HepG2 (cell line): ENCODE results near the gene PSMD12. TPM values are rescaled to one million over a fixed set of nuclear protein-coding genes. Genes with fewer than 3 reads are reported as not detected.

Experiments
- ASH2L ChIP-seq: fragments of 300-600, 200-600 bp; sonication (generic); IDR thresholded peaks from 2 replicates; pipeline ENCODE4 v1.7.0; 2017; ENCODE audit warnings: low read depth, mild to moderate bottlenecking, moderate library complexity, mixed read lengths, low read length; ENCODE audit not compliant: insufficient read length
- CC2D1A ChIP-seq: sonication (generic); formaldehyde crosslinking; IDR thresholded peaks from 2 replicates; pipeline ENCODE4 v1.8.1; 2023; ENCODE audit warnings: mild to moderate bottlenecking, missing genetic modification reagents
- CENPT ChIP-seq: sonication (generic); formaldehyde crosslinking; IDR thresholded peaks from 2 replicates; pipeline ENCODE4 v1.8.0; 2022; ENCODE audit warnings: low read depth, mild to moderate bottlenecking, moderate library complexity, missing genetic modification reagents
- E2F1 ChIP-seq: sonication (generic); formaldehyde crosslinking; IDR thresholded peaks from 2 replicates; pipeline ENCODE4 v1.5.0; 2020; ENCODE audit warnings: missing genetic modification reagents
- ETV5 ChIP-seq: IDR thresholded peaks from 2 replicates; pipeline ENCODE4 v1.6.1; 2018; ENCODE audit warnings: missing biosample characterization, missing genetic modification reagents, inconsistent platforms, borderline replicate concordance
- MIER2 ChIP-seq: IDR thresholded peaks from 2 replicates; pipeline ENCODE4 v1.6.1; 2016; ENCODE audit warnings: missing biosample characterization, missing genetic modification reagents
- MLLT10 ChIP-seq: sonication (generic); formaldehyde crosslinking; IDR thresholded peaks from 2 replicates; pipeline ENCODE4 v1.4.0; 2020; ENCODE audit warnings: missing genetic modification reagents
- NR2F2 ChIP-seq: IDR thresholded peaks from 2 replicates; pipeline ENCODE4 v1.6.1; 2012; ENCODE audit warnings: low read depth, inconsistent platforms, borderline replicate concordance
- POGZ ChIP-seq: sonication (generic); formaldehyde crosslinking; IDR thresholded peaks from 2 replicates; pipeline ENCODE4 v1.4.0; 2020; ENCODE audit warnings: mild to moderate bottlenecking, missing genetic modification reagents
- REPIN1 ChIP-seq: sonication (generic); formaldehyde crosslinking; IDR thresholded peaks from 2 replicates; pipeline ENCODE4 v1.8.0; 2022; ENCODE audit warnings: missing genetic modification reagents, low read depth, mild to moderate bottlenecking, borderline replicate concordance
- SMARCC2 ChIP-seq: fragments of 450-650 bp; IDR thresholded peaks from 2 replicates; pipeline ENCODE4 v1.6.1; 2017; ENCODE audit warnings: antibody characterized with exemption, mild to moderate bottlenecking
- SMYD3 ChIP-seq: sonication (generic); formaldehyde crosslinking; IDR thresholded peaks from 2 replicates; pipeline ENCODE4 v1.8.1; 2023; ENCODE audit warnings: mild to moderate bottlenecking, missing genetic modification reagents
- SOX5 ChIP-seq: IDR thresholded peaks from 2 replicates; pipeline ENCODE4 v1.6.1; 2016; ENCODE audit warnings: borderline replicate concordance
- SOX6 ChIP-seq, 2 experiments: fragments of 450-650 bp in 1 of 2; sonication (generic) in 1 of 2; formaldehyde crosslinking in 1 of 2; IDR thresholded peaks; 2 replicates each; pipeline versions ENCODE4 v1.4.0 to v1.6.1; 2017 to 2020; ENCODE audit warnings: antibody characterized with exemption in 1 of 2, mild to moderate bottlenecking in 1 of 2, missing genetic modification reagents in 1 of 2
- SSRP1 ChIP-seq: IDR thresholded peaks from 2 replicates; pipeline ENCODE4 v1.6.1; 2016; ENCODE audit warnings: control low read depth
- STAG1 ChIP-seq: sonication (generic); formaldehyde crosslinking; IDR thresholded peaks from 2 replicates; pipeline ENCODE4 v1.4.0; 2020; ENCODE audit warnings: missing genetic modification reagents
- TBP ChIP-seq: sonication (generic); formaldehyde crosslinking; IDR thresholded peaks from 2 replicates; pipeline ENCODE4 v1.5.0; 2020; ENCODE audit warnings: missing genetic modification reagents
- TEAD3 ChIP-seq: optimal IDR thresholded peaks from 2 replicates; pipeline ENCODE3; 2016; ENCODE audit warnings: borderline replicate concordance
- YEATS2 ChIP-seq: sonication (generic); formaldehyde crosslinking; IDR thresholded peaks from 2 replicates; pipeline ENCODE4 v1.4.0; 2020; ENCODE audit warnings: missing genetic modification reagents, borderline replicate concordance
- ZBTB42 ChIP-seq: sonication (generic); formaldehyde crosslinking; IDR thresholded peaks from 2 replicates; pipeline ENCODE4 v1.5.0; 2020; ENCODE audit warnings: mild to moderate bottlenecking, missing genetic modification reagents
- ZBTB49 ChIP-seq: sonication (generic); formaldehyde crosslinking; IDR thresholded peaks from 2 replicates; pipeline ENCODE4 v1.4.0; 2020; ENCODE audit warnings: missing genetic modification reagents, borderline replicate concordance
- ZNF234 ChIP-seq: sonication (generic); formaldehyde crosslinking; conservative IDR thresholded peaks from 2 replicates; pipeline ENCODE4 v1.5.1; 2020; ENCODE audit warnings: mild to moderate bottlenecking, missing genetic modification reagents
- ZNF432 ChIP-seq: sonication (generic); formaldehyde crosslinking; IDR thresholded peaks from 2 replicates; pipeline ENCODE4 v1.5.0; 2020; ENCODE audit warnings: missing genetic modification reagents, mild to moderate bottlenecking, borderline replicate concordance
- ZNF512 ChIP-seq: sonication (generic); formaldehyde crosslinking; IDR thresholded peaks from 2 replicates; pipeline ENCODE4 v1.4.0; 2020; ENCODE audit warnings: mild to moderate bottlenecking, missing genetic modification reagents
- ZSCAN31 ChIP-seq: sonication (generic); formaldehyde crosslinking; IDR thresholded peaks from 2 replicates; pipeline ENCODE4 v1.5.0; 2020; ENCODE audit warnings: low read depth, mild to moderate bottlenecking, missing genetic modification reagents
- polyA plus RNA-seq, 8 experiments: library from polyadenylated mRNA; depleted of rRNA in 3 of 8; stranded (reverse) in 7 of 8; unstranded in 1 of 8; fragments of >200 nt; fragmentation: Illumina TruSeq in 4 of 8; extraction: Trizol in 4 of 8; gene quantifications; 2 replicates each; pipeline versions ENCODE4 v1.2.1 to v1.2.3, GENCODE V29; 2011 to 2016; ENCODE audit warnings: low read depth in 4 of 8, missing spikeins in 1 of 8, mixed read lengths in 1 of 8; ENCODE audit not compliant: insufficient read depth in 1 of 8
- total RNA-seq, 5 experiments: library from RNA; depleted of rRNA; stranded (reverse); fragments of >200 nt; fragmentation: Illumina TruSeq; extraction: Trizol; gene quantifications; 2 replicates each; pipeline ENCODE4 v1.2.3, GENCODE V29; 2016; ENCODE audit warnings: low read depth in 1 of 5
- TF ChIP-seq, protein P1 (sequence below), 2 experiments: fragments of 450-650 bp in 1 of 2; sonication (generic) in 1 of 2; formaldehyde crosslinking; IDR thresholded peaks; 2 replicates each; pipeline versions ENCODE4 v1.5.0 to v1.8.0; 2020 to 2022; ENCODE audit warnings: mild to moderate bottlenecking in 1 of 2, missing genetic modification reagents in 1 of 2
- TF ChIP-seq, protein P2 (sequence below): sonication (generic); formaldehyde crosslinking; IDR thresholded peaks from 2 replicates; pipeline ENCODE4 v1.4.0; 2020; ENCODE audit warnings: mild to moderate bottlenecking, missing genetic modification reagents

The PSMD12 gene
- total and polyA plus RNA-seq, 2 of the 13 experiments (the other 11 are each of a cell fraction or from before 2014, with no cell fraction given): 27.4 to 71.7 TPM

- TF ChIP-seq ZNF234 (CRISPR knock-in tag) (no peak), TEAD3 (no peak), ZNF512 (CRISPR knock-in tag) (no peak), ETV5 (CRISPR knock-in tag) (no peak), TBP (CRISPR knock-in tag) (no peak), MIER2 (CRISPR knock-in tag) (no peak), SOX6 (IDR thresholded peaks at IDR 0.05) (no peak), SOX6 (CRISPR knock-in tag; IDR thresholded peaks at IDR 0.05) (peak; percentile 30; the same call in 1 of the 2 replicates), CC2D1A (CRISPR knock-in tag) (no peak), ZBTB42 (no peak), ASH2L (no peak), SSRP1 (no peak), CENPT (CRISPR knock-in tag) (no peak), POGZ (peak; percentile 42; the same call in 1 of the 2 replicates), ZNF432 (CRISPR knock-in tag) (no peak), SOX5 (no peak), MLLT10 (CRISPR knock-in tag) (no peak), E2F1 (CRISPR knock-in tag) (no peak), STAG1 (CRISPR knock-in tag) (no peak), SMYD3 (CRISPR knock-in tag) (no peak), YEATS2 (CRISPR knock-in tag) (no peak), ZBTB49 (CRISPR knock-in tag) (no peak), ZSCAN31 (no peak), SMARCC2 (no peak), REPIN1 (CRISPR knock-in tag) (no peak), NR2F2 (no peak)
- TF ChIP-seq, protein P1, sequence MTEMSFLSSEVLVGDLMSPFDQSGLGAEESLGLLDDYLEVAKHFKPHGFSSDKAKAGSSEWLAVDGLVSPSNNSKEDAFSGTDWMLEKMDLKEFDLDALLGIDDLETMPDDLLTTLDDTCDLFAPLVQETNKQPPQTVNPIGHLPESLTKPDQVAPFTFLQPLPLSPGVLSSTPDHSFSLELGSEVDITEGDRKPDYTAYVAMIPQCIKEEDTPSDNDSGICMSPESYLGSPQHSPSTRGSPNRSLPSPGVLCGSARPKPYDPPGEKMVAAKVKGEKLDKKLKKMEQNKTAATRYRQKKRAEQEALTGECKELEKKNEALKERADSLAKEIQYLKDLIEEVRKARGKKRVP (CRISPR knock-in tag; IDR thresholded peaks at IDR 0.05): no peak
- TF ChIP-seq, protein P2, sequence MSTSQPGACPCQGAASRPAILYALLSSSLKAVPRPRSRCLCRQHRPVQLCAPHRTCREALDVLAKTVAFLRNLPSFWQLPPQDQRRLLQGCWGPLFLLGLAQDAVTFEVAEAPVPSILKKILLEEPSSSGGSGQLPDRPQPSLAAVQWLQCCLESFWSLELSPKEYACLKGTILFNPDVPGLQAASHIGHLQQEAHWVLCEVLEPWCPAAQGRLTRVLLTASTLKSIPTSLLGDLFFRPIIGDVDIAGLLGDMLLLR: no peak
Measured at GRCh38 chr17:67336859-67337258, 29.5 kb downstream of the PSMD12 start (continued).
